Activated T-cell treated with anti-CD3 and anti-CD28 coated beads, Interleukin-2, amount 50 U/mL, for 72 hours (primary cell): ENCODE measurements around the gene COL1A1. TPM values are rescaled to one million over a fixed set of nuclear protein-coding genes. Genes with fewer than 3 reads are reported as not detected.

Experiments
- ATAC-seq, 2 donors: fragments of 150-1000 bp; cut with Tn5 transposase; replicated peaks in 1 of 2; 2 replicates each; pipeline ENCODE4 v1.10.0; 2021; ENCODE audit warnings: moderate library complexity in 2 of 2, mild to moderate bottlenecking in 1 of 2
- DNase-seq, 2 donors: peaks; one replicate each; pipeline ENCODE4 v3.0.0; 2021 to 2022; ENCODE audit warnings: mixed read lengths in 1 of 2
- H3K27ac Mint-ChIP-seq: one replicate; pipeline ENCODE4 v1.8.0; 2022; ENCODE audit warnings: mild to moderate bottlenecking, moderate library complexity, mixed read lengths
- H3K27me3 Mint-ChIP-seq: one replicate; pipeline ENCODE4 v1.8.0; 2022; ENCODE audit warnings: low read depth, mixed read lengths
- H3K36me3 Mint-ChIP-seq, 2 donors: one replicate each; pipeline ENCODE4 v1.8.0; 2022; ENCODE audit warnings: mixed read lengths in 2 of 2, mild to moderate bottlenecking in 1 of 2; ENCODE audit not compliant: insufficient read depth in 2 of 2
- H3K4me1 Mint-ChIP-seq: one replicate; pipeline ENCODE4 v1.8.0; 2022; ENCODE audit warnings: low read depth, mixed read lengths
- H3K4me3 Mint-ChIP-seq, 2 donors: one replicate each; pipeline ENCODE4 v1.8.0; 2022; ENCODE audit warnings: mild to moderate bottlenecking in 2 of 2, mixed read lengths in 2 of 2, moderate library complexity in 2 of 2
- H3K9me3 Mint-ChIP-seq, 2 donors: one replicate each; pipeline ENCODE4 v1.8.0; 2022; ENCODE audit warnings: mixed read lengths in 2 of 2
- total RNA-seq, 2 donors: library from RNA; stranded (reverse); gene quantifications; one replicate each; pipeline ENCODE4 v1.2.3, GENCODE V29; 2022

COL1A1 gene
- total RNA-seq, 2 donors from 2014 or later = 9.8 to 10.3 TPM

DNA sequence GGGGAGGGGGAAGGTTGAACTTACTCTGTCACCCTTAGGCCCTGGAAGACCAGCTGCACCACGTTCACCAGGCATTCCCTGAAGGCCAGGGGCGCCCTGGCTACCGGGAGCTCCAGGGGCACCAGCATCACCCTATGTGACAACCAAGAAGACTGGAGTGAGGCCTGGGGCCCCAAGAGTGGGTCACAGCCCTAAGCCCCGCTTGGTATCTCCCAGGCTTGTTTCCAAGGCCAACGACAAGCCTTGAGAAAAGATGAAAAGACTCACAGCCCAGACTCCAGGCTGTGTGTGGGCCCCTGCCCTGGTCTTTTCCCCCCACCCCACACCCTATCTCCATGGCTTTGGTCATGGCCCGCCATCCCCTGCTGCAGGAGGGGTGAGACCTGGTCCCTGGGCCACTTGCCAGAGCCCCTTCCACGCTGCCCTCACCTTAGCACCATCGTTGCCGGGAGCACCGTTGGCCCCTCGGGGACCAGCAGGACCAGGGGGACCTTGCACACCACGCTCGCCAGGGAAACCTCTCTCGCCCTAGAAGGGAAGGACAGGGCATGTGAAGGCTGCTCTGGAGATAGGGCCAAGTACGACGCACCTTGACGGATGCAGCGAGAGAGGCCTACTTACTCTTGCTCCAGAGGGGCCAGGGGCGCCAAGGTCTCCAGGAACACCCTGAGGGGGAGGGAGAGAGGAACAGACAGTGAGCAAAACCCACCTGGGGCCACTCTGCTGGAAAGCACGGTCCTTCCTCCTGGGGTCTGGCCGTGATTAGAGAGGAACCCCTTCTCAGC is 9.9 kb downstream of the COL1A1 start:
- Mint-ChIP-seq H3K36me3 (no peaks in the 10 kb centered on the region), H3K4me3 (no peak overlapping the region), H3K4me1 (peaks cover 11% of the 10 kb centered on the region), H3K9me3 (no peaks in the 10 kb centered on the region), H3K27me3 (no peaks in the 10 kb centered on the region), H3K27ac (no peak overlapping the region)
- no peak for DNase-seq
- ATAC-seq = no peak

DNA sequence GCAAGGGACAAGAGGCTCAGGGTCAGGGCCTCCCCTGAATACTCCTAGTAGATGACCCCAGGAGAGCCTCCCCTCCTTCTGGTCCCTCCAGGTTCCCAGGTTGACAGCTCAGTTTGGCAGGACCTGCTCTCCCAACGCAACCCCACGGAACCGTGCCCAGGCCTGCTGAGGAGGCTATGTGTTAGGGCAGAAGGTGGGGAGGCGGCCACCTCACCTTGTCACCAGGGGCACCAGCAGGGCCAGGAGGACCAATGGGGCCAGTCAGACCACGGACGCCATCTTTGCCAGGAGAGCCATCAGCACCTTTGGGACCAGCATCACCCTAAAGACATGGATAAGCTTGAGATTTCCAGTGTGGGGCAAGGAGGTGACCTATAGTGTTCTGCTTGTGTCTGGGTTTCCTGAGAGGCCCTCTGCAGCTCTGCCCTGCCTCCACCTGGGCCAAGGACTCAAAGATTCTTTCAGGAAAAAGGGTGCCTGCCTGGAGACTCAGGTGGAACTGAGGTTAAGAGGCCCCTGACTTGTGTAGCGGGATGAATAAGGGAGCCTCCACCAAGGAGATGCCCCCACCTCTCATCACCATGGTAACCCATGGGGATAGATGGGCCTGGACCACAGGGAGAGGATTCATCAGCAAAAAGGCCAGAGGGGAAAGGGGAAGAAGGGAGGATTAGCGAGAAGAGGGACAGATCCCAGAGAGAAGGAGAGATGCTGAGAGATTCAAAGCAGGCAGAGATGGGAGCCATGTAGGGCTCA is 10.7 kb downstream of the COL1A1 start:
- H3K4me3 Mint-ChIP-seq = no peak overlapping the region

DNA sequence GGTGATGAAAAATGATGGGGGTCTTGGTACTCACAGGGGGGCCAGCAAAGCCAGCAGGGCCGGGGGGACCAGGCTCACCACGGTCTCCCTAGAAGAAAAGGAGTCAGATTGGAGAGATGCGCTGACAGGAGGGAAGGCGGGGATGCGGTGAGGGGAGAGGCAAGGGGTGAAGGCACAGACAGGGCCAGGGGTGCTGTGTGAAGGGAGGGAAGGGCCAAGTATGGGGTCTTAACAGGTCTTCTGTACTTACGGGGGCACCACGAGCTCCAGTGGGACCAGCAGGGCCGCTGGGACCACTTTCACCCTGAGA is 11.2 kb downstream of the COL1A1 start:
- ATAC-seq (no peak), DNase-seq (no peak)
- Mint-ChIP-seq H3K27me3 (no peaks in the 10 kb centered on the region), H3K27ac (no peak overlapping the region), H3K36me3 (no peaks in the 10 kb centered on the region), H3K4me3 (no peak overlapping the region), H3K4me1 (peaks cover 11% of the 10 kb centered on the region), H3K9me3 (no peaks in the 10 kb centered on the region)

More for the DNA sequence above, 10.7 kb downstream of the COL1A1 start:
- DNase-seq = no peak
- Mint-ChIP-seq H3K36me3 (no peaks in the 10 kb centered on the region), H3K9me3 (no peaks in the 10 kb centered on the region), H3K27me3 (no peaks in the 10 kb centered on the region), H3K4me1 (peaks cover 11% of the 10 kb centered on the region), H3K27ac (no peak overlapping the region)
- ATAC-seq = no peak

DNA sequence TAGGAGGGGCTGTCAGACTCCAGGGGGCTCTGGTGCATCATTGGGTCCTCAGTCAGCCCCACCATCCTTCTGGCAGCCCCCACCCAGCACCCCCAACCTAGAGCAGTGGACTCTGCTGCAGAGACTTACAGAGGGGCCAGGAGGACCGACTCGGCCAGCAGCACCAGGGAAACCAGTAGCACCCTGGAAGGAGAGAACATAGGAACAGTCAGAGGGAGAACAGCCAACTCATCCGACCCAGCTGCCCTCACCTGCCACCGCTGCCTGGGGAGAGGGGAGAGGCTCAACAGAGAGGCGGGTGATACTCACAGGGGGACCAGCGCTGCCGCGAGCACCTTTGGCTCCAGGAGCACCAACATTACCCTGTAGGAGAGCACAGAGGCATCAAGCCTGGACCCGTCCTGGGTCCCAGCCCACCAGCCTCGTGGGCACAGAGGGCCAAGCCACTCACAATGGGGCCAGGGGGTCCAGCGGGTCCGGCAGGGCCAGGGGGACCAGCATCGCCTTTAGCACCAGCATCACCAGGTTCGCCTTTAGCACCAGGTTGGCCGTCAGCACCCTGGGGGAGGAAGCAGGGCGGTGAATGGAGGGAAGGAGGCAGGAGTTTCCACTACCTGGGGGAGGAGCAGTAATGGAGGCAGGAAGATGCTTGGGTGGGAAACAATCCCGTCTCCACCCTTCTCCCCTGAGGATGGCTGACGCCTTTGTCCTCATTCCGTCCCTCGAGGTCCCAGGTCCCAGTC is 11.7 kb downstream of the COL1A1 start:
- Mint-ChIP-seq H3K27me3 (no peaks in the 10 kb centered on the region), H3K27ac (no peak overlapping the region), H3K9me3 (no peaks in the 10 kb centered on the region), H3K4me3 (no peak overlapping the region), H3K36me3 (no peaks in the 10 kb centered on the region), H3K4me1 (peaks cover 11% of the 10 kb centered on the region)
- ATAC-seq = no peak
- no peak for DNase-seq

DNA sequence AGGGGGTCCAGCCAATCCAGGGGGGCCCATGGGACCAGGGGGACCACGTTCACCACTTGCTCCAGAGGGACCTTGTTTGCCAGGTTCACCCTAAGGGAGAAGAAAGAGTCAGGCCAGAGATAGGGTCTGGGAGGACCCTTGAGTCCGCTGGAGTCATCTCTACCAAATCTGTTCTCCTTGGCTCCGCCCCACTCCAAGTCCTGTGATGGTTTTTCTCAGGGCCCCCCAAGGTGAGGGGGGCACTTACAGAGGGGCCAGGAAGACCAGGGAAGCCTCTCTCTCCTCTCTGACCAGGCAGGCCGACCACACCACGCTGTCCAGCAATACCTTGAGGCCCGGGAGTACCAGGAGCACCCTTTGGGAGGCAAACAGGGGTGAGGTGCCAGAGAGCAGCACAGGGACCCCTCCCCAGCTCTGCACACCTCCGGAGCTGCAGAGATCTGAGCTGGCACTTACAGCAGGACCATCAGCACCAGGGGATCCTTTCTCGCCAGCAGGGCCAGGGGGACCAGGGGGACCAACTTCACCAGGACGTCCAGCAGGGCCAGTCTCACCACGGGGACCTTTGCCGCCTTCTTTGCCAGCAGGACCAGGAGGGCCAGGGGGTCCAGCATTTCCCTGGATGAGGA is 12.4 kb downstream of the COL1A1 start:
- ATAC-seq = no peak
- DNase-seq = no peak
- Mint-ChIP-seq H3K9me3 (no peaks in the 10 kb centered on the region), H3K27me3 (no peaks in the 10 kb centered on the region), H3K27ac (no peak overlapping the region), H3K4me1 (peaks cover 14% of the 10 kb centered on the region), H3K36me3 (no peaks in the 10 kb centered on the region), H3K4me3 (no peak overlapping the region)

DNA sequence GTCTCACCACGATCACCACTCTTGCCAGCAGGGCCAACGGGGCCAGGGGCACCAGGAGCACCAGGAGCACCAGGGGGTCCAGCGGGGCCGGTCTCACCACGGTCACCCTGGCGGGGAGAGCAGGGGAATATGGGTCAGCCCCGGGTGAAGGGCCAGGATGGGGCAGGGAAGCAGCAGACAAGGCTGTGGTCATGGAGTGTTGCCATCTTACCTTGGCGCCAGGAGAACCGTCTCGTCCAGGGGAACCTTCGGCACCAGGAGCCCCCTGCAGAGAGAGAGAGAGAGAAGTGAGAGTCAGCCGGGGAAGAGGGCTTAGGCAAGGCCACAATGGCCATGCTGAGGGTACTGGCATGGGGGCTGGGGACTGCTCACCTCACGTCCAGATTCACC is 12.9 kb downstream of the COL1A1 start:
- H3K9me3 Mint-ChIP-seq = no peaks in the 10 kb centered on the region
- DNase-seq = no peak

DNA sequence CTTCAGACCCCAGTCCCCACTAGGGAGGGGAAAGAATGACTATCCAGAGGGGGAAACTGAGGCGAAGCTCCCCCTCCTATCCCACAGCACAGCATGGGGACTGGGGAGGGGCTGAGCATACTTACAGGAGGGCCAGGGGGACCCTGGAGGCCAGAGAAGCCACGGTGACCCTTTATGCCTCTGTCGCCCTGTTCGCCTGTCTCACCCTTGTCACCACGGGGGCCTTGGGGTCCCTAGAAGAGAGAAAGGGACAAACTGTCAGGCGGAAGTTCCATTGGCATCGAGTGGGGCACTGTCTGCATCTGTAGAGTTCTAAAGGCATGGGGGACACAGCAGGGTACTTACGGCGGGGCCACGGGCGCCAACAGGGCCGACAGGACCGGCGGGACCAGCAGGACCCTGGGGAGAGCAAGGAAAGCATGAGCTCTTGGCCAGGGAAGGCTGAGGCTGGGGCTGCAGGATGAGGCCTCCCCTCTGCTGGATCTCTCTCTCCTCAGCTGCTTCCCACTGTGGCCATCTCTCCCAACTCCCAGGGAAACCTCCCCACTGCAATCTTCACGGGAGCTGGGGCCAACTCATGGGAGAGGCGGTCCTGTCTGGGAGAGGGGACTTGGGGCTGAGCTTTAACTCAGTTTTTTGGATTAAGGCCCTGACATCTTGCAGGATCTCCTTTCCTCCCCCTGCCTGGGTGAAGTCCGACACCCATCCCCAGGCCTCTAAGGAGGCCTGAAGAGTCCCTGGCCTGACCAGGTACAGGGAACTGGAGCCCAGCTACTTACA is 13.5 kb downstream of the COL1A1 start:
- Mint-ChIP-seq H3K4me3 (no peak overlapping the region), H3K36me3 (no peaks in the 10 kb centered on the region), H3K27me3 (no peaks in the 10 kb centered on the region), H3K9me3 (no peaks in the 10 kb centered on the region), H3K4me1 (peaks cover 19% of the 10 kb centered on the region), H3K27ac (no peak overlapping the region)
- no peak for ATAC-seq
- DNase-seq = no peak

More for the DNA sequence above, 12.9 kb downstream of the COL1A1 start:
- Mint-ChIP-seq H3K4me1 (peaks cover 18% of the 10 kb centered on the region), H3K36me3 (no peaks in the 10 kb centered on the region), H3K4me3 (no peak overlapping the region), H3K27ac (no peak overlapping the region), H3K27me3 (no peaks in the 10 kb centered on the region)
- ATAC-seq = no peak

DNA sequence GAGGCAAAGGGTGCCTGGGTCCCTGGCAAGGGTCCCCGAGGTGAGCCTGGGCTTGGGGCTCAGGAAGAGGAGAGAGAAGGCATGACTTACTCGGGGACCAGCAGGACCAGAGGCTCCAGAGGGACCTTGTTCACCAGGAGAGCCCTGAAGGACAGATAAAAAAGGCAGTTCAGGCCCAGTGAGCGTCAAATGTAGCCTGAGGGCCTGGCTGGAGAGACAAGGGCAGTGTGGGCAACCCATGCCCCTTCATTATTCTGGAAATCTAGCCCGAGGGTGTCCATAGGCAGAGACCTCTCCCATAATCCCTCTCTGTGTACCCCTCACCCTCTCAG is 14.1 kb downstream of the COL1A1 start:
- DNase-seq (no peak), ATAC-seq (no peak)
- H3K4me1 Mint-ChIP-seq = peaks cover 16% of the 10 kb centered on the region
- H3K9me3 Mint-ChIP-seq = no peaks in the 10 kb centered on the region
- H3K27ac Mint-ChIP-seq = no peak overlapping the region
- H3K4me3 Mint-ChIP-seq = no peak overlapping the region
- no peaks in the 10 kb centered on the region for H3K27me3 Mint-ChIP-seq
- no peaks in the 10 kb centered on the region for H3K36me3 Mint-ChIP-seq

DNA sequence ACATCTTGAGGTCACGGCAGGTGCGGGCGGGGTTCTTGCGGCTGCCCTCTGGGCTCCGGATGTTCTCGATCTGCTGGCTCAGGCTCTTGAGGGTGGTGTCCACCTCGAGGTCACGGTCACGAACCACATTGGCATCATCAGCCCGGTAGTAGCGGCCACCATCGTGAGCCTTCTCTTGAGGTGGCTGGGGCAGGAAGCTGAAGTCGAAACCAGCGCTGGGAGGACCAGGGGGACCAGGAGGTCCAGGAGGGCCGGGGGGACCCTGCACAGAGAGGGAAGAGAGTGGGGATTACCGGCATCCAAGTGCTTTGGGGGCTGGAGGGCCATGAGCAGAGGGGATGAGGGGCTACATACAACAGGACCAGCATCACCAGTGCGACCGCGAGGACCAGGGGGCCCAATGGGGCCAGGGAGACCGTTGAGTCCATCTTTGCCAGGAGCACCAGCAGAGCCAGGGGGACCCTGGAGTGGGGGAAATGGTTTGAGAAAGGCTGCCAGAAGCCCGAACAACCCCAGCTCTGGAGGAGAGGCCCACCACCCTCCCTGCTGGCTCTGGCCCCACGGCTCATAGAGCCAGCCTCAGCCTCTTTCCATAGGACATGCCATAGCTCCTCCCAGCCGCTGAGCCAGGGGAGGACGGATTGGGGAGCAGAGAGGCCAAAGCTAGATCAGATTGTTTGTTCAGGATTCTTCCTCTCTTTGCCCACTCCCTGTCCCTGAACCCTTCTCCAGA is 14.6 kb downstream of the COL1A1 start:
- Mint-ChIP-seq H3K4me3 (no peak overlapping the region), H3K4me1 (peaks cover 16% of the 10 kb centered on the region), H3K27ac (no peak overlapping the region), H3K36me3 (no peaks in the 10 kb centered on the region), H3K27me3 (no peaks in the 10 kb centered on the region), H3K9me3 (no peaks in the 10 kb centered on the region)
- no peak for DNase-seq
- ATAC-seq = no peak

DNA sequence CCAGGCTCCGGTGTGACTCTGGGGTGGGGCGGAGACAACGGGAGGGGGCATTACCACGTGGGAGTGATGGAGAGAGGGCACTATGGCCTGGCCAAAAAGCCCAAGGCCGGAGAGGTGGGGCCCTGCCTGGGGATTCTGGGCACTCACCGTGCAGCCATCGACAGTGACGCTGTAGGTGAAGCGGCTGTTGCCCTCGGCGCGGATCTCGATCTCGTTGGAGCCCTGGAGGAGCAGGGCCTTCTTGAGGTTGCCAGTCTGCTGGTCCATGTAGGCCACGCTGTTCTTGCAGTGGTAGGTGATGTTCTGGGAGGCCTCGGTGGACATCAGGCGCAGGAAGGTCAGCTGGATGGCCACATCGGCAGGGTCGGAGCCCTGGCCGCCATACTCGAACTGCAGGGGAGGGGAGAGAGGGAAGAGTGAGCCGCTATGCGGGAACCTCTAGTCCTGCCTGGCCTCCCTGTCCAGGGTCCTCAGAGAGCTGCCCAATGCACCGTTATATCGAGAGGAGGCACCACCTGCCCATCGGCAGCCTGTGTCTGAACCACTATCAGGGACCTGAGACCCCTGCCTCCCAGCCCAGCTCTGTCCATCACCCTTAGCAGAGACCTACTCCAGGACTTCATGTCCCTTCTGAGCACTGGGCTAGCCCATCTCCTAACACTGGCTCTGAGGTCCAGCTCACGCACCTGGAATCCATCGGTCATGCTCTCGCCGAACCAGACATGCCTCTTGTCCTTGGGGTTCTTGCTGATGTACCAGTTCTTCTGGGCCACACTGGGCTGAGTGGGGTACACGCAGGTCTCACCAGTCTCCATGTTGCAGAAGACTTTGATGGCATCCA is 15.6 kb downstream of the COL1A1 start:
- H3K36me3 Mint-ChIP-seq = no peaks in the 10 kb centered on the region
- H3K27ac Mint-ChIP-seq = no peak overlapping the region
- DNase-seq (no peak), ATAC-seq (no peak)
- H3K4me1 Mint-ChIP-seq = peaks cover 16% of the 10 kb centered on the region
- H3K27me3 Mint-ChIP-seq = no peaks in the 10 kb centered on the region
- no peak overlapping the region for H3K4me3 Mint-ChIP-seq
- no peaks in the 10 kb centered on the region for H3K9me3 Mint-ChIP-seq

DNA sequence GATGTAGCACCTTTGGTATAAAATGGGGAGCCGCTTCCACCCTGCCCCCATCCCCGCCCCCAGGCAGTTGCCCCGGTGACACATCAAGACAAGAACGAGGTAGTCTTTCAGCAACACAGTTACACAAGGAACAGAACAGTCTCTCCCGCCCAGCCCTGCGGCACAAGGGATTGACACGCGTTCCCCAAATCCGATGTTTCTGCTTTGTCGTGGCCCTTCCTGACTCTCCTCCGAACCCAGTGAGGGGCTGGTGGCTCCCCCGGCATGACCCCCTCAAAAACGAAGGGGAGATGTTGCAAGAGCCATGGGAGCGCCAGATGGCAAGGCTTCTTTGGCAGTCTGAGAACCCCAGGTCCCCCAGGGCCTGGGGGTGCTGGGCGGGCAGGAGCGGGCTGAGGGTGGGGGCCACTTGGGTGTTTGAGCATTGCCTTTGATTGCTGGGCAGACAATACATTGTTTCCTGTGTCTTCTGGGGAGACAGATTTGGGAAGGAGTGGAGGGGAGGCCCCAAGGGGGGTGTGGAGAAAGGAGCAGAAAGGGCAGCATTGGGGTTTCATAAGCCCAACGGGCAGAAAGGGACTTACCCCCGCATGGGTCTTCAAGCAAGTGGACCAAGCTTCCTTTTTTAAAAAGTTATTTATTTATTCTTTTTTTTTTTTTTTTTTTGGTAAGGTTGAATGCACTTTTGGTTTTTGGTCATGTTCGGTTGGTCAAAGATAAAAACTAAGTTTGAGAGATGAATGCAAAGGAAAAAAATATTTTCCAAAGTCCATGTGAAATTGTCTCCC is 16.6 kb downstream of the COL1A1 start:
- no peak for ATAC-seq
- Mint-ChIP-seq H3K4me3 (no peak overlapping the region), H3K27me3 (no peaks in the 10 kb centered on the region), H3K36me3 (no peaks in the 10 kb centered on the region), H3K27ac (no peak overlapping the region), H3K4me1 (peaks cover 16% of the 10 kb centered on the region), H3K9me3 (no peaks in the 10 kb centered on the region)
- no peak for DNase-seq
